GM21717 (cell line): ENCODE measurements around the gene TEX13B.
"Not testable (repeated sequence)": the region's sequence is repeated elsewhere in the genome, so short reads cannot be mapped to it uniquely, and the experiment has no call there.

Experiments
- ATAC-seq: cut with Tn5 transposase; IDR thresholded peaks from one replicate; pipeline ENCODE4 v1.9.1; 2021; ENCODE audit warnings: mild to moderate bottlenecking, moderate library complexity; ENCODE audit not compliant: unreplicated experiment

TEX13B gene

GRCh38 chrX:107982356-107982755 is at the start of gene TEX13B:
Gene TEX13B, minus strand, starts transcription at chrX:107982370. Its CDS starts 243 bp downstream, at chrX:107982127.
- no peak for ATAC-seq

- peak; percentile 65 for ATAC-seq
Measured at GRCh38 chrX:108029928-108030711, 48.0 kb upstream of the TEX13B start.

- no peak for ATAC-seq
Measured at GRCh38 chrX:108028854-108029253, 46.7 kb upstream of the TEX13B start.

GRCh38 chrX:108025954-108026600 is 43.9 kb upstream of the TEX13B start:
- no peak for ATAC-seq

- no peak for ATAC-seq
Measured at GRCh38 chrX:108025376-108025775, 43.2 kb upstream of the TEX13B start.

GRCh38 chrX:108022491-108023089 is 40.4 kb upstream of the TEX13B start:
- ATAC-seq: no peak

GRCh38 chrX:108020631-108021030 is 38.5 kb upstream of the TEX13B start:
- ATAC-seq: no peak

- no peak for ATAC-seq
Measured at GRCh38 chrX:108019382-108019875, 37.3 kb upstream of the TEX13B start.

- ATAC-seq: no peak
Measured at GRCh38 chrX:108018656-108019381, 36.6 kb upstream of the TEX13B start.

GRCh38 chrX:108001218-108001814 is 19.1 kb upstream of the TEX13B start:
- peak; percentile 76 for ATAC-seq

GRCh38 chrX:108000751-108001150 is 18.6 kb upstream of the TEX13B start:
- peak; percentile 38 for ATAC-seq

GRCh38 chrX:107996124-107996523 is 14.0 kb upstream of the TEX13B start:
- no peak for ATAC-seq

- no peak for ATAC-seq
Measured at GRCh38 chrX:107985033-107985432, 2.9 kb upstream of the TEX13B start.

- ATAC-seq: no peak
Measured at GRCh38 chrX:107979534-107979933, 2.6 kb downstream of the TEX13B start.

- ATAC-seq: no peak
Measured at GRCh38 chrX:107978707-107979307, 3.4 kb downstream of the TEX13B start.

GRCh38 chrX:107978071-107978470 is 4.1 kb downstream of the TEX13B start:
- ATAC-seq: no peak

GRCh38 chrX:107971636-107972035 is 10.5 kb downstream of the TEX13B start:
- no peak for ATAC-seq

GRCh38 chrX:107970073-107970472 is 12.1 kb downstream of the TEX13B start:
- no peak for ATAC-seq

- no peak for ATAC-seq
Measured at GRCh38 chrX:107968623-107969022, 13.5 kb downstream of the TEX13B start.

GRCh38 chrX:107955337-107955736 is 26.8 kb downstream of the TEX13B start:
- ATAC-seq: not testable (repeated sequence)
